CD4-positive, alpha-beta T cell treated with Interferon gamma for 1 hour (primary cell): Measurements from ENCODE around the gene DUS1L.

Experiments
- DNase-seq: peaks from one replicate; pipeline ENCODE4 v3.0.0-alpha.2; 2020

DUS1L gene

DNA sequence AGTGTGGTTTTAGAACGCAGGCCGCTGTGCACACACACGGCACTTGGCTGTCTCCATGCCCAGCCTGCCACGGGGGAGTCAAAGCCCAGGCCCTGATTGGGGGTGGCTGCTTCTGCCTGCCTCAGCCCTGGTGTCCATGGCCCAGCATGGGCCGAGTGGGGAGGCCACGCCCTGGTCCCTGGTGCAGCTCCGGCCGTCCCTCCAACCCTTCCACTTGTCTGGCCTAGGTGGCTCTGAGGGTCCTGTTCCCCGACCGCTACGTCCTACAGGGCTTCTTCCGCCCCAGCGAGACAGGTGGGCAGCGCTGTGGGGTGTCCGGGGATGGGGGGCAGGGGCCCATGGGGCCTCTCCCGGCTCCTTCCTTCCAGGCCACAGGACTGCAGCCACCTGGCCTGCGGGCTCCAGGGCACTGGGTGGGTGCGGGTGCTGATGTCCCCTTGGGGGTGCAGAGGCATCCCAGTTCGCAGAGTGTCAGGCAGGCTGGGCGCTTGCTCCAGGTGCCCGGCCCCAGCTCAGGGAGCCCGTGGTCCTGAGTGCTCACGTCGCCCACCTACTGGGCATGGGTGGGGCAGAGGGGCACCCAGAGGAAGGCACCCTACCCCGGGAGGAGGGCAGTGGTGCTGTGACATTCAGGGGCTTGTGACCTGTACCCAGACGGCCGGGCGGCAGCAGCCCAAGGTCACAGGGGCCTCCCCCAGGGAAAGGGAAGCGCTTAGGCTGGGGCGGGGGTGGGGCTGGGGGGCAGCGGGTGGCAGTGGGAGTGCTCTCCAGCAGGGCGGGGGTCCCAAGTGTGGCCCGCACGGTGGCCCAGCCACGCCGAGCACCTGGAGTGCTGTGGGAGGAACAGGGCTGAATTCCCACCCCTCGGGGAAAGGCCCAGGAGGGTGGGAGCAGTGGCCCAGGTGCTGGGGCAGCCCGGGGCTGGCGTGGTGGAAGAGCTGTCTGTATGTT, 54.8 kb downstream of the DUS1L start:
- DNase-seq = no peak

DNA sequence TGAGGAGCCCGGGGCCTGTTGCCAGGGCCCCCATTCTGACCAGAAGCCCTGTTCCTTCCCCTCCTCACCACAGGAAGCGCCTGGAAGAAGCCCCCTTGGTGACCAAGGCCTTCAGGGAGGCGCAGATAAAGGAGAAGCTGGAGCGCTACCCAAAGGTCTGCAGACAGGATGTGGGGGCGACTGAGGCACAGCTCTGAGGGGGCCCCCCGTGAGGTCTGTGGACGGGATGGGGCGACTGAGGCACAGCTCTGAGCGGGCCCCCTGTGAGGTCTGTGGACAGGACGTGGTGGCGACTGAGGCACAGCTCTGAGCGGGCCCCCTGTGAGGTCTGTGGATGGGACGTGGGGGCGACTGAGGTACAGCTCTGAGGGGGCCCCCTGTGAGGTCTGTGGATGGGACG, 56.2 kb downstream of the DUS1L start:
- DNase-seq = no peak

DNA sequence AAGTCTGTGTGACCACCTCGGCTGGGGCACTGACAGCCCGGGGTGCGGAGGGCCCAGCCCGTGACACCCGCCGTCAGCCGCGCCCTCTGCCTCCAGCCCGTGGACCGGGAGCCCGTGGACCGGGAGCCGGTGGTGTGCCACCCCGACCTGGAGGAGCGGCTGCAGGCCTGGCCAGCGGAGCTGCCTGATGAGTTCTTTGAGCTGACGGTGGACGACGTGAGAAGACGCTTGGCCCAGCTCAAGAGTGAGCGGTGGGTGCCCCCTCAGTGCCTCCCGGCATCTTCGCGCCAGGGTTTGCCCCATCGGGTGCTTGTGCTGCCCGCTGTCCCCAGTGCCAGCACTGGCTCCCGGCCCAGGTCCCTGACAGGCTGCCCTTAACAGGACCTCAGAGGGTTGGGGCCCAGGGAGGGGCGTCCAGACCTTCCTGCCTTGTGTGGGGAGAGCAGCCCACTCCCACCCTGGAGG, 56.6 kb downstream of the DUS1L start:
- no peak for DNase-seq

GRCh38 chr17:82008258-82008940, 57.2 kb downstream of the DUS1L start:
- no peak for DNase-seq
